ENCODE data around the gene UPF3A.
"Not testable (repeated sequence)": the region's sequence is repeated elsewhere in the genome, so short reads cannot be mapped to it uniquely, and the experiment has no call there.

Gene UPF3A

DNA sequence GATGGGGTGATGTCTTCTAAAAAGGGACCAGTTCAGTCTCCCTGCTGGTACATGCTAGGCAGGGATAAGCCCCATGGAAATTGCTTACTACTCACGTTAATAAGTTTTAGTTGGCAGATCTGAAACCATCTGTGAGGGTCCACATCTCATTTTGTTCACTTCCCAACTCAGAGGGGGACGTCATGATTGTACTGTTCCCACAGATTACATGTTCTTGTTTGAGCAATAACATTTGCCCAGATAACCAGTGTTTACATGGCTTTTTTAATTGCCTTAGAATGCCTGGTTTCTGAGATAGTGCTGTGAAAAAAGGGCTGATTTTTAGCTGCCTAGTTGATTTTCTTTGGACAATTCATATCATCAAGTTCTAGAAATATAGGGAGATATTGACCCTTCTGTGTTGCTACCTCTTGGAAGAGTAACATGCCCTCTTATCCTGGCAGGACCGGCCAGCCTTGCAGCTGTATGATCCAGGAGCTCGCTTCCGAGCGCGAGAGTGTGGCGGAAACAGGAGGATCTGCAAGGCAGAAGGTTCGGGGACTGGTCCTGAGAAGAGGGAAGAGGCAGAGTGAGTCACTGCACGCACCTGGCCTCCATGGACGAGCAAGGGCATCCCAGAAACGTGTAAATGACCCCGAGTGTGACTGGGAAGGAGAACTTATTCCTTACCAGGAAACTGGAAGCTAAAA lies 23.1 kb downstream of the UPF3A start:
- no peak for DNase-seq

GRCh38 chr13:114309086-114309485 lies 27.7 kb downstream of the UPF3A start:
- DNase-seq: no peak

- no peak for DNase-seq
Measured at GRCh38 chr13:114309806-114310410, 28.5 kb downstream of the UPF3A start.

DNA sequence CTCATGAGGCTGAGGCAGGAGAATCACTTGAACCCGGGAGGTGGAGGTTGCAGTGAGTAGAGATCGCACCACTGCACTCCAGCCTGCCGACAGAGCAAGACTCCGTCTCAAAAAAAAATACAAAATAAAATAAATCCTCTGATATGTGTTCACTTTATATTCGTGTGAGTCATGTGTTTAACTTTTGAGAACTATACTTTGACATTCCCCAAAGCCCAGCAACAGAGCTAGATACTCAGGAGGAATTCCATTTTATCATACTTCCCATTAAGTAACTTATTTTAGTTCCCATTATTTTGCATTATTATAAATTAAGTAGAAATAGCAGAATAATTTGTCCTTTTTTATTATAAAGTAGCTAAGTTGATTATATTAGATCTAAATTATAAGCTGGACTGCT lies 29.6 kb downstream of the UPF3A start:
- no peak for DNase-seq

DNA sequence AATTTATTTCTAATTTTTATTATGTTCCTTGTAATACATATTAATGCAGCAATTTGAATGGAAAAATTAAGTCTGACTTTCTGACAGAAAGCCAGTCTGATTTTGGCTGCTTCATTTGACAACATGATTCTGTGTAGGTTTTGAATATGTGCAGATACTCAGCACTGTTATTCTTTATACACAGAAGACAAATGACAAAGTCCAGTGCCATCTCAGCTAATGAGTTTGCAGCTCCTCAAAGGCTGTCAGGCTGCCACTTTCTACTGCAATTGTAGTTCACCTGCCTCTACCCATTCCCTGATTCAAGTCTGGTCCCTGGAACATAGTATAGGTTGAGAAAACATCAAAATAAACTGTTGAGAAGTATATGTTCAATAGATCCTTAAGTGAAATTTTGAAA lies 30.0 kb downstream of the UPF3A start:
- DNase-seq: no peak

DNA sequence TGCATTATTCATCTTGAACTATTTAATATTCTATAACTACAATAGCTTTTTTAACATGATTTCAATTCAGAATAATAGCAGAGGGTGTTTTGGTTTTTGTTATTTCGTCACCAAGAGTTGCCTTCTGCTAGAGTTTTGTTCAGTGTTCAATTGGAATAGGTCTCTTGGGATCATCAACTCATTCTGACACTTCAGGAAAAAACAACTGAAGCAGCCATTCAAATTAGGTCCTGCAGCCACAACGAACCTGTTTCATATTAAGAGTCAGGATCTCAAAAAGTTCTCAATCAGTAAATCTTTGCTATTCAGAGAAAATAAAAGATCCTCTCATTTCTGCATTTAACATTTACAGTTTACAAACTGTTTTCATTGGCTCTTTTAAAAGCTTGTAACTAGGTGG lies 30.5 kb downstream of the UPF3A start:
- DNase-seq: no peak

DNA sequence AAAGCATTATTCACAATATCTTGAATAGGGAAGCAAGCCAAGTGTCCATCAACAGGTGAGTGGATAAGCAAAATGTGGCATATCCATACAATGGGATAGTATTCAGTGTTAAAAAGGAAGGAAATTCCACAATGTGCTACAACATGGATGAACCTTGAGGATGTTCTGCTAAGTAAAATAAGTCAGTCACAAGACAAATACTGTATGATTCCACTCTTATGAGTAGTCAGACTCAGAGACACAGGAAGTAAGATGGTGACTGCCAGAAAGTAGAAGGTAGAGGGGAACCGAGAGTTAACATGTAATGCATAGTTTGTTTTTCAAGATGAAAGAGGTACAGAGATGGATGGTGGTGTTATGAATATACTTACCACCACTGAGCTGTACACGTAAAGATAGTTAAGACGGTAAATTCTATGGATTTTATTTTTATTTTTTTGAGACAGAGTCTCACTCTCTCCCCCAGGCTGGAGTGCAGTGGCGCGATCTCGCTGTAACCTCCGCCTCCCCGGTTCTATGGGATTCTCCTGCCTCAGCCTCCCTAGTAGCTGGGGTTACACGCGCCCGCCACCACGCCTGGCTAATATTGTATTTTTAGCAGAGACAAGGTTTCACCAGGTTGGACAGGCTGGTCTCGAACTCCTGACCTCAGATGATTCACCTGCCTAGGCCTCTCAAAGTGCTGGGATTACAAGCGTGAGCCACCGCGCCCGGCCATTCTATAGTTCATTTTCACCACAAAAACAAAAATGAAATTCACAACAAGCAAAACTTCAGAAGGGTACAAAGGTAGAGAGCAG lies 31.9 kb downstream of the UPF3A start:
- DNase-seq: peak in 1 of 56 donors; percentile 2

- peak in 55 of 56 donors; percentile 47 to 98 (median 91) for DNase-seq
Measured at GRCh38 chr13:114314074-114314912, 32.9 kb downstream of the UPF3A start, which contains the start of gene CHAMP1. Gene CHAMP1, plus strand, starts transcription at chr13:114314503. Its CDS starts 9,340 bp downstream, at chr13:114323843.

- no peak for DNase-seq
Measured at GRCh38 chr13:114315074-114315785, 33.8 kb downstream of the UPF3A start.

DNA sequence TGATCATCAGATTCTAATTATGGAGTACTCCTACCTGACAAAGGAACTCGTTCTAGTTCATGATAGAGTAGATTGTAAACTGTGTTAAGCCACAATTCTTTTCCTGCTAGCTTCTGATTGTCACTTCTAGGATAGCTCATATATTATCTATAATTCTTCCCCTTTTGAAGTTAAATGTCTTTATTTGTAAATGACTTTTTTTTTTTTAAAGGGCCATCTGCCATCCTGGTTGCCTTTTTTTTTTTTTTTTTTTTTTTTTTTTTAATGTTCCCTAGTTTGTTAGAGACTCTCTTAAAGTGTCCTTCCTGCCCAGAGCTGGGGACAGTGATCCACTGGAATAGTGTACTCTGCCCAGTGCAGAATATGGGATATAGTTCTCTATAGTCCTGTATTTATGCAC lies 37.2 kb downstream of the UPF3A start:
- DNase-seq: no peak

- DNase-seq: no peak
Measured at GRCh38 chr13:114319441-114319913, 38.1 kb downstream of the UPF3A start.

GRCh38 chr13:114320065-114320464 lies 38.7 kb downstream of the UPF3A start:
- DNase-seq: no peak

DNA sequence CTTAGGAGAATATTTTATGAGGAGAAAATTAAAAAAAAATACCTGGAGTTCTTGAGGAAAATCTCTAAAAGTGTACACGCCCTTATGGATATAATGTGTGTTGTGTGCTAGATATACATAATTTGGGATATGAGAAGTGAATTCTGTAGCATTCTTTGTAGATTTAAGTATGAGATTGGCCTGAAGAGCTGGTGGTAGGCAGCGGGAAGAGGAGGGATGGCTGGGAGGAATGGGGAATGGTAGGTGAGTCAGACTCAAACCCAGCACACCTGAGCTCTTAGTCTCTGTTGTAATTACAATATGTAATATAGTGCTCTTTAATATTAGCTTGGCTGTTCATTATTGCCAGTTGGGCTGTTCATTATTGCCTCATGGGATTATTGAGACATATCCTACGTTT lies 39.9 kb downstream of the UPF3A start:
- DNase-seq: no peak

DNA sequence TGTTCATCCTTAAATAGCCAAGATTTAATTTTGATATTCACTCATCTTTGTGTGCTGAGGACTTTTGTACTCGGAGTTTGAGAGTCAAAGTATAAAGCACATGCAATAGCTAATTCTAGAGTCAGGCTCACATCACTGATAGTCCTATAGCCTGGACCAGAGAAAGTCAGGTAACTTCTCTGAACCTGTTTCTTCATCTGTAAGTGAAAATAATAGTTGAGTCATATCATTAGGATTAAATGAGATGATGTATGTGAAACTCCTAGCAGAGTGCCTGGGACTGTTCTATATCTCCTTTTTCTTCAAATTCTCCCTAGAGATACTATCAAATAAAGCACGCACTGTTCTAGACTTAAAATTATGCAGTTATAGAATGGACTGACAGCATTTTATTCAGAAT lies 41.9 kb downstream of the UPF3A start:
- DNase-seq: no peak

- no peak for DNase-seq
Measured at GRCh38 chr13:114324334-114324733, 42.9 kb downstream of the UPF3A start.

GRCh38 chr13:114325729-114326128 lies 44.3 kb downstream of the UPF3A start:
- no peak for DNase-seq

- DNase-seq: no peak
Measured at GRCh38 chr13:114328034-114328433, 46.6 kb downstream of the UPF3A start.

GRCh38 chr13:114328595-114328994 lies 47.2 kb downstream of the UPF3A start:
- no peak for DNase-seq

GRCh38 chr13:114330086-114330485 lies 48.7 kb downstream of the UPF3A start:
- DNase-seq: no peak

DNA sequence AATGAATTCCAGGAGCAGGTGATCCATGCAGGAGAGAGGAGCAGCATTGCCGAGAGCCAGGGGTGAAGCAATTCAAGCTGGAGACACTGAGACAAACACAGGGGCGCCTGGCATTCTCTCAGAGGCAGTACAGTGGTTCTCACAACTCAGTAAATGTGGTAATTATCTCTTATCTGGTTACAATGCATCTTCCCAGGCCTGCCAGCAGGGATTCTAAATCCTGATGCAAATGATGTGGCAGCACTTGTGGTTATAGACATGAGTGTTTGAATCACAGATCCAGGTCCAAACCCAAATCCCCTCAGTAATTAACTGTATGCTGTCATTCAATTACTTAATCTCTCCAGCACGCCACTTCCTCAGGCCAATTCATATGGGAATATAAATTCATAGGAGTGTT lies 52.5 kb downstream of the UPF3A start:
- DNase-seq: not testable (repeated sequence)
